H54 (cell line): ENCODE data around the gene PITHD1.
A peak's percentile ranks its signal among the peaks of the same experiment; 100 is the strongest.
"Not testable (repeated sequence)": the region's sequence is repeated elsewhere in the genome, so short reads cannot be mapped to it uniquely, and the experiment has no call there.

Source experiments
- DNase-seq: peaks from one replicate; pipeline ENCODE4 v3.0.0; 2011; ENCODE audit warnings: low spot score, mixed read lengths; ENCODE audit not compliant: insufficient read length
- FAIRE-seq: peaks from 3 replicates; lab custom pipeline; 2011; peaks lifted over from hg19 to GRCh38; lab: Jason Lieb, UNC
- POLR2A ChIP-seq: IDR thresholded peaks from 2 replicates; pipeline ENCODE4 v1.6.1; 2011; ENCODE audit warnings: low read depth, mild to moderate bottlenecking, low read length

Gene PITHD1

GRCh38 chr1:23788695-23789094, 10.5 kb downstream of the PITHD1 start:
- no peak for DNase-seq
- no peak for FAIRE-seq
- no peak for TF ChIP-seq POLR2A

- peak; percentile 42; the same call in 1 of the 2 replicates for TF ChIP-seq POLR2A
- peak; percentile 73 for DNase-seq
- no peak for FAIRE-seq
These were observed 12.7 kb downstream of the PITHD1 start, which contains the start of gene LYPLA2 for GRCh38 chr1:23790696-23791515. LYPLA2 (plus strand) TSS chr1:23791145; CDS start chr1:23792683, 1,538 bp downstream.

- no peak for TF ChIP-seq POLR2A
- DNase-seq (no peak), FAIRE-seq (no peak)
These were observed 13.4 kb downstream of the PITHD1 start for GRCh38 chr1:23791516-23792047.

- no peak for DNase-seq
- no peak for FAIRE-seq
- no peak for TF ChIP-seq POLR2A
These were observed 14.1 kb downstream of the PITHD1 start for GRCh38 chr1:23792151-23792945.

GRCh38 chr1:23793018-23793781, 15.0 kb downstream of the PITHD1 start:
- DNase-seq (no peak), FAIRE-seq (no peak)
- no peak for TF ChIP-seq POLR2A

GRCh38 chr1:23793861-23794731, 15.9 kb downstream of the PITHD1 start:
- DNase-seq (no peak), FAIRE-seq (no peak)
- no peak for TF ChIP-seq POLR2A

- DNase-seq, FAIRE-seq: not testable (repeated sequence)
These were observed 16.5 kb downstream of the PITHD1 start for GRCh38 chr1:23794732-23795182.

- no peak for DNase-seq
- no peak for TF ChIP-seq POLR2A
- no peak for FAIRE-seq
These were observed 17.7 kb downstream of the PITHD1 start for GRCh38 chr1:23795676-23796465.

- DNase-seq (no peak), FAIRE-seq (no peak)
- TF ChIP-seq POLR2A: no peak
These were observed 18.5 kb downstream of the PITHD1 start for GRCh38 chr1:23796466-23797271.

GRCh38 chr1:23797478-23798448, 19.5 kb downstream of the PITHD1 start:
- DNase-seq (no peak), FAIRE-seq (no peak)
- TF ChIP-seq POLR2A: no peak
